ENCODE measurements around the gene PTOV1.

Gene PTOV1

DNA sequence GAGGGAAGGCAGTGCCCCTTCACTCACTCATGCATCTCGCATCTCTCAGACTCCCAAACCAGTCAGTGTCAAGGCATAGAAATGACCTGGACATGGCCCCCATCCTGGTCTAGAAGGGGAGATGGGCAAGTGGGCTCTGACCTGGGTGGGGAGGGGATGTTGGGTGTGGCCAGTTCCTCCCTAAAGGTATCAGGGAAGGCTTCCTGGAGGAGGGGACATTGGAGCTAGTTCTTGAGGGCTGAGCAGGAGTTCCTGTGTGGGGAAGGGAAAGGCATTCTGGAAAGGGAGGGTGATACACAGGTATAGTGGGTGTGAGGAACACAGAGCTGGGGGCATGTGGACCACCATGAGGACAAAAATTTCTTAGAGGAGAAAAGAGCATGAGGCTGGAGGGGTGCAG lies 41.8 kb downstream of the PTOV1 start:
- ATAC-seq (no peak), DNase-seq (no peak)
- Mint-ChIP-seq H3K27me3 (no peaks in the 10 kb centered on the region), H3K4me3 (peak overlapping the region; percentile 30), H3K4me1 (peaks cover 81% of the 10 kb centered on the region), H3K27ac (peak overlapping the region; percentile 4 to 84), H3K9me3 (no peaks in the 10 kb centered on the region)

GRCh38 chr19:49894011-49894664 lies 43.2 kb downstream of the PTOV1 start:
- H3K27ac Mint-ChIP-seq = peak overlapping the region in 1 of 2 donors; percentile 48
- peak overlapping the region in 1 of 2 donors; percentile 78 for H3K4me3 Mint-ChIP-seq
- no peaks in the 10 kb centered on the region for H3K9me3 Mint-ChIP-seq
- DNase-seq (no peak), ATAC-seq (no peak)
- peaks cover 83% of the 10 kb centered on the region for H3K4me1 Mint-ChIP-seq
- no peaks in the 10 kb centered on the region for H3K27me3 Mint-ChIP-seq

DNA sequence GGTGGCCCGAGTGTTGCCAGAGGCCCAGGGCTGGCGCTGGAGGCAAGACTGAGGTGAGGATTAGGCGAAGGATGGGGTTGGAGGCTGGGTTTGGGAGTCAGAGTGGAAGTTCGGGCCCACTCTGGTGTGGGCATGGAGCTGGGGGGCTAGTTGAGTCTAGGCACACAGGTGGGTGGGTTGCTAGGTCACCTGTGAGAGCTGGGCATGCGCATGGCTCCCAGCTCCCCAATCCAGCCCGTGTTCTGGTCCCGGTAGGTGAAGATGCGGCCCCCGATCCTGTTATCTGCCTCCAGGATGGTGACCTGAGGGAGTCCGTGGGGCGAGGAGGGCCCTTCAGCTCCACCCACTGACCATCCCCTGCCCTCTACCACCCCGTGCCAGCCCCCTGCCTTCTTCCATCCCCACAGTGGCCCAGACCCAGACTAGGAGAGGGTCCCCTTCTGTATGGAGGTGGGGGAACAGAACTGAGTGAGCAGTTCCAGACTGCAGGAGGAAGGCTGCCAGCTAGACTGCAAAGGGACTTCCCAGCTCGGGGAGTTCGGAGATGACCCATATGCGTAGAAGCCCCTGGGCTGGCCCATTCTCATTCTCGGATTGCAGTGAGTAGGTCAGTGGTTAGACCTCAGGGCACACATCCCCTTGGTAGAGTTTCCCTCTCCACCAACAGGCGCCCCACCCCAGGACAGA lies 44.1 kb downstream of the PTOV1 start:
- H3K27me3 Mint-ChIP-seq = no peaks in the 10 kb centered on the region
- peaks cover 80% of the 10 kb centered on the region for H3K4me1 Mint-ChIP-seq
- peak overlapping the region; percentile 78 to 81 for H3K4me3 Mint-ChIP-seq
- DNase-seq = peak in 1 of 2 donors; percentile 80
- peak; percentile 50 for ATAC-seq
- H3K27ac Mint-ChIP-seq = peak overlapping the region; percentile 55 to 83
- H3K9me3 Mint-ChIP-seq = no peaks in the 10 kb centered on the region

GRCh38 chr19:49895566-49896297 lies 44.8 kb downstream of the PTOV1 start:
- H3K27me3 Mint-ChIP-seq = no peaks in the 10 kb centered on the region

GRCh38 chr19:49896863-49897621 lies 46.1 kb downstream of the PTOV1 start, which contains the start of gene IL4I1:
Gene IL4I1, minus strand, starts transcription at chr19:49896887. Its CDS starts 727 bp downstream, at chr19:49896160.
- H3K27me3 Mint-ChIP-seq = no peaks in the 10 kb centered on the region
- DNase-seq (peak; percentile 76 to 86), ATAC-seq (peak; percentile 84)
- H3K9me3 Mint-ChIP-seq = no peaks in the 10 kb centered on the region
- H3K4me3 Mint-ChIP-seq = peak within 1 kb of the TSS; percentile 78 to 81
- peak within 1 kb of the TSS; percentile 83 to 95 for H3K27ac Mint-ChIP-seq
- peaks cover 86% of the 10 kb centered on the region for H3K4me1 Mint-ChIP-seq

More at GRCh38 chr19:49895566-49896297, 44.8 kb downstream of the PTOV1 start:
- no peaks in the 10 kb centered on the region for H3K9me3 Mint-ChIP-seq
- peak overlapping the region; percentile 78 to 81 for H3K4me3 Mint-ChIP-seq
- H3K4me1 Mint-ChIP-seq = peaks cover 83% of the 10 kb centered on the region
- no peak for ATAC-seq
- H3K27ac Mint-ChIP-seq = peak overlapping the region in 1 of 2 donors; percentile 83
- DNase-seq = peak in 1 of 2 donors; percentile 47

- ATAC-seq (no peak), DNase-seq (no peak)
- Mint-ChIP-seq H3K27me3 (no peaks in the 10 kb centered on the region), H3K27ac (no peak overlapping the region), H3K4me3 (peak overlapping the region; percentile 17 to 48), H3K9me3 (no peaks in the 10 kb centered on the region), H3K4me1 (peaks cover 80% of the 10 kb centered on the region)
These were observed 53.2 kb downstream of the PTOV1 start for GRCh38 chr19:49904136-49904535.

DNA sequence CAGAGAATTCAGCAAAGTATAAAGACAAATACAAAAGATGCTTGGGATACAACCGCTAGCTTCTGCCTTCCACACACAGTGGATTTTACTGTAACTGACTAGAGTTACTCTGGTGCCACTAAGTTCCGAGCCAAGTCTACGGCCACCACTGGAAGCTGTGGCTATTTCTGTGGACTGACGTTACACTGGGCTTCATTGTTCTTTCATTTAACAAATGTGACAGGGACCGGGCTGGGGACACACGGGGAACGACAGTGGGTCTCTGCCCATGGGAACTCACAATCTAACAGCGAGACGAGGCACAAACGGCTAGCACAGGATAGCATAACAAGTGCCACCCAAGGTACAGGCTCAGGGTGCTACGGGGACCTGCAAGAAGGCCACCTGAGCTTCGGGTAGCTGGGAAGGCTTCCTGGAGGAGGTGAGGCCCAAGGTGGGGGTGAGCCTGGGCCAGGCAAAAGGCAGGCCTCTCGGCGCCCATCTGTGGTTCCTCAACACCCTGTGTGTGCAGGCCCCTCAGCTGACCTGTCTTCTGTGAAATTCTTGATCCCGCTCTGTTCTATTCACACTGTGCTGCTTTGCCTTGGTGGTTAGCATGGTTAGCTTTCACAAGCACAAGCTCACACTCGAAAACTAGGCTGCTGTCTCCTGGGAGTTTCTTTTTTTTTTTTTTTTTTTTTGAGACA lies 56.1 kb downstream of the PTOV1 start:
- H3K27ac Mint-ChIP-seq = peak overlapping the region; percentile 71 to 85
- DNase-seq (no peak), ATAC-seq (no peak)
- peaks cover 70% of the 10 kb centered on the region for H3K4me1 Mint-ChIP-seq
- no peaks in the 10 kb centered on the region for H3K27me3 Mint-ChIP-seq
- no peak overlapping the region for H3K4me3 Mint-ChIP-seq
- H3K9me3 Mint-ChIP-seq = no peaks in the 10 kb centered on the region

GRCh38 chr19:49907745-49908446 lies 56.9 kb downstream of the PTOV1 start:
- Mint-ChIP-seq H3K27ac (peak overlapping the region; percentile 8 to 91), H3K9me3 (no peaks in the 10 kb centered on the region)
- ATAC-seq = no peak

GRCh38 chr19:49908480-49909420 lies 57.8 kb downstream of the PTOV1 start:
- H3K4me1 Mint-ChIP-seq = peaks cover 73% of the 10 kb centered on the region
- no peak for DNase-seq

More at GRCh38 chr19:49907745-49908446, 56.9 kb downstream of the PTOV1 start:
- H3K4me3 Mint-ChIP-seq = peak overlapping the region in 1 of 2 donors; percentile 18
- no peaks in the 10 kb centered on the region for H3K27me3 Mint-ChIP-seq
- no peak for DNase-seq
- peaks cover 73% of the 10 kb centered on the region for H3K4me1 Mint-ChIP-seq

DNA sequence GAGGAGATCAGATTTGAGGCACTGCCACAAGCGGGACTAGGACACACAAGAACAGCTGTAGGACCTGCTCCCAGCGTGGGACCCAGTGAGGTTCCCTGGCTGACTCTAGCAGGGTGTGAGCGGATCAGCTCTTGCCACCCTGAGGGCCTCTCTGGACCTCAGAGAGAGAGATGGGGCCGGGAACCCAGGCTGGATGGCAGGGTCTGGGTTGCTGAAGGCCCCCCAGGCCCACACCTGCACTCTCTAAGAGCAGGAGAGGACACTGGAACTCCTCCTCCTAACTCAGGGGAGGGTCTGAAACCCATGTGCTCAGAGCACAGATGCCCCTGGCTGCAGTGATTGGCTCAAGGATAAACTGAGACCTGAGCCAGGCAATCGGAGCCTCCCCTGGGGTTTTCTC lies 59.2 kb downstream of the PTOV1 start:
- H3K27me3 Mint-ChIP-seq = no peaks in the 10 kb centered on the region
- H3K4me3 Mint-ChIP-seq = no peak overlapping the region
- no peak overlapping the region for H3K27ac Mint-ChIP-seq
- DNase-seq (no peak), ATAC-seq (no peak)
- H3K9me3 Mint-ChIP-seq = no peaks in the 10 kb centered on the region
- peaks cover 78% of the 10 kb centered on the region for H3K4me1 Mint-ChIP-seq

More at GRCh38 chr19:49908480-49909420, 57.8 kb downstream of the PTOV1 start:
- Mint-ChIP-seq H3K9me3 (no peaks in the 10 kb centered on the region), H3K4me3 (no peak overlapping the region), H3K27me3 (no peaks in the 10 kb centered on the region), H3K27ac (peak overlapping the region in 1 of 2 donors; percentile 91)
- ATAC-seq = no peak

Measured in stimulated activated naive CD8-positive, alpha-beta T cell treated with anti-CD3 and anti-CD28 coated beads, Interleukin-15, amount 100 ng/mL, for 72 hours (primary cell).